ENCODE measurements around the gene PLOD1.
"Not testable (repeated sequence)": the region's sequence is repeated elsewhere in the genome, so short reads cannot be mapped to it uniquely, and the experiment has no call there.

PLOD1 gene

DNA sequence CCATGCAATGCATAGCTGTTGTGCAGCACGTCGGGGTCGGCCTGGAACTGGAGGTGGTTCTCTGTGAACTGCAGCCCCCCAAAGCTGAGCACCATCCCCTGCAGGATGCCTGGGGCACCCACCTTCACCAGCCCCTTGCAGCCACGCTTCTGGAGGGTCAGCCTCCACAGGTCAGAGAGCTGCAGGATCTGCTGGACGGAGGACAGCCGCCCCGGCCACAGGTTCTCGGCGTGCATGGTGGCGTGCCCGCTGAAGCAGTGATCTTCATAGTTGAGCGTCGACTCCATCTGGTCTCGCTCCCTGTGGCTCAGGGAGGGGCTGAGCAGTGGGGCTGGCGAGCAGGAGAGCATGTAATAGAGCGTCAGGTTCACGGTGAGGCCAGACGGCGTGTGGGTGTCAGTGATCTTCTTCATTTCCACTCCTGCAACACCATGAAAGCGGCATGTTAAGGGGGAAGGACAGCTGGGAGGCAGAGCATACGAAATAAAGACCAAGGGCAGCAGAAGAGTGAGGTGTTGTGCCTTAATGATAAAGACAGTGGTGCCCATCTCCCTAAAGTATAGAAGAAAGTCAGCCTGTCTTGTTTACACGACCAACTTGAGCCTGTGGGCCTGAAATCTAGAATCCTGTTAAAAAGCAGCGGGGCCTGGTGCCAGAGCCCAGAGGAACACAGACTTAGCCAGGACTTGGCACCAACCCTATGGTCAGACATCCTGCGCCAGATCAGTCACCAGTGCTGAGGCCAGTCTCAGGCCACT, 11.3 kb upstream of the PLOD1 start:
- TF ChIP-seq, protein P1, sequence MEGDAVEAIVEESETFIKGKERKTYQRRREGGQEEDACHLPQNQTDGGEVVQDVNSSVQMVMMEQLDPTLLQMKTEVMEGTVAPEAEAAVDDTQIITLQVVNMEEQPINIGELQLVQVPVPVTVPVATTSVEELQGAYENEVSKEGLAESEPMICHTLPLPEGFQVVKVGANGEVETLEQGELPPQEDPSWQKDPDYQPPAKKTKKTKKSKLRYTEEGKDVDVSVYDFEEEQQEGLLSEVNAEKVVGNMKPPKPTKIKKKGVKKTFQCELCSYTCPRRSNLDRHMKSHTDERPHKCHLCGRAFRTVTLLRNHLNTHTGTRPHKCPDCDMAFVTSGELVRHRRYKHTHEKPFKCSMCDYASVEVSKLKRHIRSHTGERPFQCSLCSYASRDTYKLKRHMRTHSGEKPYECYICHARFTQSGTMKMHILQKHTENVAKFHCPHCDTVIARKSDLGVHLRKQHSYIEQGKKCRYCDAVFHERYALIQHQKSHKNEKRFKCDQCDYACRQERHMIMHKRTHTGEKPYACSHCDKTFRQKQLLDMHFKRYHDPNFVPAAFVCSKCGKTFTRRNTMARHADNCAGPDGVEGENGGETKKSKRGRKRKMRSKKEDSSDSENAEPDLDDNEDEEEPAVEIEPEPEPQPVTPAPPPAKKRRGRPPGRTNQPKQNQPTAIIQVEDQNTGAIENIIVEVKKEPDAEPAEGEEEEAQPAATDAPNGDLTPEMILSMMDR (IDR thresholded peaks at IDR 0.05; ENCODE audit: borderline replicate concordance, control extremely low read depth, extremely low read depth, insufficient read depth, missing control alignments): no peak
- no peak for DNase-seq (ENCODE audit: low spot score)
- in situ Hi-C loops (cut with MboI; ENCODE audit: low sequenced_read_pairs, unreplicated experiment): no loop called here

DNA sequence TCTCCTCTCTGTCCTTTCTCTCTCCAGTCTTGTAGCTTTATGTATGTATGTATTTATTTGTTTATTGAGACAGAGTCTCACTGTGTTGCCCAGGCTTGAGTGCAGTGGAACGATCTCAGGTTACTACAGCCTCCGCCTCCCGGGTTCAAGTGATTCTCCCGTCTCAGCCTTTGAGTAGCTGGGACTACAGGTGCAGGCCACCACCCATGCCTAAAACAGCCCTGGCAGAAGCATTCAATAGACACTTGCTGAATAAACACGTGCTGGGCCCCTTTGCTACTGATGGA, 10.7 kb upstream of the PLOD1 start:
- in situ Hi-C loops (cut with MboI; ENCODE audit: low sequenced_read_pairs, unreplicated experiment): no loop called here
- TF ChIP-seq, protein P1 (IDR thresholded peaks at IDR 0.05; ENCODE audit: borderline replicate concordance, control extremely low read depth, extremely low read depth, insufficient read depth, missing control alignments): no peak
- no peak for DNase-seq (ENCODE audit: low spot score)

DNA sequence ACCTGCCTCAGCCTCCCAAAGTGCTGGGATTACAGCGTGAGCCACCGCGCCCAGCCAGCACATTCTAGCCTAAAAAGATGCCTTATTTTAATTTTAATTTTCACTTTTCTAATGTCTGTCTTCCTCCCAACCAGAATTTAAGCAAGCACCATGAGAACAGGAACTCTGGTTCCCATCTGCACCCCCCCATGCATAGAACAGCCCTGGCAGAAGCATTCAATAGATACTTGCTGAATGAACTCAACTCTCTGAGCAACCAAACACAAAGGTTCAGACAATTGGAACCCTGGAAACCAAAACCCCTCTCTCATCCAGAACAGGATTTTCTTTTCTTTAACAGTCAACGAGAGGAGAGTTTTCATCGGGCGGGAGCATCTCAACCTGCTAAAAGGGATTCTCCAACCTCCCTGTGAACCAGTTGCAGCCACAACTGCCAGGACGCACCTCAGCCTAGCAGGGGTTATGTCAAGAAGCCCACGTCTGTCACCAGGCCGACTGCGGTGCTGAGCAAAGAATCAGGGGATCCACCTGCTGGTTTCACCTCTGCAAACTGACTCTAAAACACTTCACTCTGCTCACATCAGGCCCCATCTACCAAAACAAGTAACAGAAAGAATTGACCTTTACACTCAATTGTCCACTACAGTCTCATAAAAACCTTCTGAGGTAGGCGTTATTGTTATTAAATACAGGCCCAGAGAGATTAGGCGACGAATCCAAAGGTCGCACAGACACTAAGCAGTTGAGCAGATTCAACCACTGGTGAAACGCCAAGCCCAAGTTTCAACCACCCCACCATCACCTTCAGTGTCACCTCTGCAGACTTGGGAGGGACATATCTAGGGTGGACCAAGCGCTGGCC, 10.0 kb upstream of the PLOD1 start:
- in situ Hi-C loops (cut with MboI; ENCODE audit: low sequenced_read_pairs, unreplicated experiment): no loop called here
- TF ChIP-seq, protein P1 (IDR thresholded peaks at IDR 0.05; ENCODE audit: borderline replicate concordance, control extremely low read depth, extremely low read depth, insufficient read depth, missing control alignments): no peak
- peak; percentile 68 for DNase-seq (ENCODE audit: low spot score)

DNA sequence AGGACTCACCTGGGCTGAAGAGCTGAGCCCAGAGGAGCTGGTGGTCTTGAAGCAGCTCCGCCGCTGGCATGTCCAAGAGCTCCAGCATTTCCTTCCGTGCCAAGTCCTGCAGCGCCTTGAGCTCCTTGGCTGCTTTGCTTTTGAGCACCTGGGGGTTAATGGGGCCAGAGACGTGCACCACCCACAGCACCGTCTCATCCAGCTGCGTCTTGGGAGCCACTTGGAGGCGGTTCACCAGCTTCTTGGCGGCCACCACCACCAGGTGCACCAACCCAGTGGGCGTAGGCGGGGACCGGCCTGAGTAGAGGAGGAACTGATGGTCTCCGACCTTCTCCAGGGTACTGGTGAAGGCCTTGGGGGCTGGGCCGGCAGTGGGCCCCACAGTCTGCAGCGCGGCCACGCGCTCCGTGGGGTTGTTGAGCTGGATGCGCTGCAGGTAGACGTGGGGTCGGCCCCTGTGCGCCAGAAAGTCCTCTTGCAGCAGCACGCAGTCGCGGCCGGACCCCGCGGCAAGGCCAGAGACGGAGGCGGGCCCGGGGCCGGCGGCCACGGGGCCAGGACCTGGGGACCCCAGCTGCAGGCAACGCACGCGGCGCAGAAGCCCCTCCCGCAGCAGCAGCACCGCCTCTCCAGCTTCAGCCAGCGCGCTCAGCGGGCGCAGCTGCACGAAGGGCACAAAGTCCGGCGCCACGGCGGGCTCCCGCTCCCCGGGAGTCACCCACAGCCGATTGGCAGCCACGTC, 9.2 kb upstream of the PLOD1 start:
- in situ Hi-C loops (cut with MboI; ENCODE audit: low sequenced_read_pairs, unreplicated experiment); DNase-seq (ENCODE audit: low spot score): not testable (repeated sequence)

DNA sequence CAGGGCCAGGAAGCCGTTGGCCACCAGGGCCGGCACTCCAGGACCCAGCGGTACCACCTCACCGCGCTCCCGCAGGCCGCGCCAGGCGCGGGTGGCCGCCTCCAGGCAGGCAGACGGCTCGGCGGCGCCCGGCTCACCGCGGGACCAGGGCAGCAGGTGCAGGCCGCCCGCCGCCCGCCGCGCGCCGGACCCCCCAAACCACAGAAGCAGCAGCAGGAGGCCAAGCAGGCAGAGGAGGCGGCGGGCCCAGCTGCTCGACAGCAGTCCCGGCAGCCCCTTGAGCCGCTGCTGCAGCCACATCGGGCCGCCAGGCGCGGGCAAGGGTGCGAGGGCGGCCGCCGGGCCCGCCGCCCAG, 8.6 kb upstream of the PLOD1 start:
- in situ Hi-C loops (cut with MboI; ENCODE audit: low sequenced_read_pairs, unreplicated experiment): no loop called here

DNA sequence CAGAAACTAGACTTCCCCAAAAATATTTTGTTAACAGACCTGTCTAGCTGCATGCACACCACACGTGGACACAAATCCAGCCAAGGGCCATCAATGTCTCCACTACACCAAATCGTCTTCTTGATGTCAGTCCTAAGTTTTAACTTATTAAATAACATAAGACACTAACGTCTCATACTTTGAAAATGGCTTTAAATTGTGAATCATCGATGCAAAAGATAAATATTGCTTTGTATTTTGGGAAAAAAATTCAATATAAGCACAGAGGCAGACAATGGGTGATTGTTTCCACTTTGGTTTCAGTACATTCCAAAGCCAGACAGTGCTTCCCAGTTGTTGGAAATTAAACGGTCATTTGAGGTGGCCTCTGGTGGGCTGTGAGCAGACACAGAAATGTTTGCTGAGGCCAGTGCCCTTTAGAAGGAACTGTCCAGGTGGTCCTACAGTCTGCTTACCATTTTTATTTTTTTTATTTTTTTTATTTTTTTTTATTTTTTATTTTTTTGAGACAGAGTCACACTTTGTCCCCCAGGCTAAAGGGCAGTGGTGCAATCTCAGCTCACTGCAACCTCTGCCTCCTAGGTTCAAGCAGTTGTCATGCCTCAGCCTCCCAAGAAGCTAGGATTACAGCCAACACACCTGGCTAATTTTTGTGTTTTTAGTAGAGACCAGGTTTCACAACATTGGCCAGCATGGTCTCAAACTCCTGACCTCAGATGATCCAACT, 6.5 kb upstream of the PLOD1 start:
- DNase-seq (ENCODE audit: low spot score): no peak
- TF ChIP-seq, protein P1 (IDR thresholded peaks at IDR 0.05; ENCODE audit: borderline replicate concordance, control extremely low read depth, extremely low read depth, insufficient read depth, missing control alignments): no peak
- in situ Hi-C loops (cut with MboI; ENCODE audit: low sequenced_read_pairs, unreplicated experiment): no loop called here

More for the DNA sequence above, 8.6 kb upstream of the PLOD1 start:
- no peak for DNase-seq (ENCODE audit: low spot score)
- TF ChIP-seq, protein P1 (IDR thresholded peaks at IDR 0.05; ENCODE audit: borderline replicate concordance, control extremely low read depth, extremely low read depth, insufficient read depth, missing control alignments): no peak
